ENCODE data around the gene ZNF410. TPM values are rescaled to one million over a fixed set of nuclear protein-coding genes. Genes with fewer than 3 reads are reported as not detected.
"Not testable (repeated sequence)": the region's sequence is repeated elsewhere in the genome, so short reads cannot be mapped to it uniquely, and the experiment has no call there.

ZNF410 gene
- total RNA-seq, 1 donor from 2014 or later: 39.0 TPM

- no peak for TF ChIP-seq CTCF (IDR thresholded peaks at IDR 0.05; ENCODE audit: unreplicated experiment)
Observed at GRCh38 chr14:73887318-73887616, 608 bp downstream of the ZNF410 start.

GRCh38 chr14:73887694-73888459, 1.2 kb downstream of the ZNF410 start:
- no peaks in the 10 kb centered on the region for H3K36me3 Mint-ChIP-seq (ENCODE audit: low read depth, unreplicated experiment)
- H3K9me3 Mint-ChIP-seq (ENCODE audit: unreplicated experiment): no peaks in the 10 kb centered on the region
- peaks cover 21% of the 10 kb centered on the region for H3K4me1 Mint-ChIP-seq (ENCODE audit: unreplicated experiment)
- peak overlapping the region; percentile 95 for H3K27ac Mint-ChIP-seq (ENCODE audit: unreplicated experiment)
- TF ChIP-seq CTCF (IDR thresholded peaks at IDR 0.05; ENCODE audit: unreplicated experiment): no peak
- no peak for DNase-seq (ENCODE audit: low spot score)
- H3K27me3 Mint-ChIP-seq (ENCODE audit: unreplicated experiment): peaks cover 1% of the 10 kb centered on the region
- peak overlapping the region; percentile 96 for H3K4me3 Mint-ChIP-seq (ENCODE audit: unreplicated experiment)

More at GRCh38 chr14:73887318-73887616, 608 bp downstream of the ZNF410 start:
- H3K36me3 Mint-ChIP-seq (ENCODE audit: low read depth, unreplicated experiment): no peaks in the 10 kb centered on the region
- peak overlapping the region; percentile 95 for H3K27ac Mint-ChIP-seq (ENCODE audit: unreplicated experiment)
- H3K4me1 Mint-ChIP-seq (ENCODE audit: unreplicated experiment): peaks cover 21% of the 10 kb centered on the region
- H3K4me3 Mint-ChIP-seq (ENCODE audit: unreplicated experiment): peak overlapping the region; percentile 96
- H3K27me3 Mint-ChIP-seq (ENCODE audit: unreplicated experiment): peaks cover 1% of the 10 kb centered on the region
- H3K9me3 Mint-ChIP-seq (ENCODE audit: unreplicated experiment): no peaks in the 10 kb centered on the region
- no peak for DNase-seq (ENCODE audit: low spot score)

- Mint-ChIP-seq H3K27me3 (ENCODE audit: unreplicated experiment) (peaks cover 1% of the 10 kb centered on the region), H3K4me1 (ENCODE audit: unreplicated experiment) (peaks cover 21% of the 10 kb centered on the region), H3K4me3 (ENCODE audit: unreplicated experiment) (no peak overlapping the region), H3K36me3 (ENCODE audit: low read depth, unreplicated experiment) (no peaks in the 10 kb centered on the region), H3K9me3 (ENCODE audit: unreplicated experiment) (no peaks in the 10 kb centered on the region), H3K27ac (ENCODE audit: unreplicated experiment) (no peak overlapping the region)
- no peak for DNase-seq (ENCODE audit: low spot score)
- no peak for TF ChIP-seq CTCF (IDR thresholded peaks at IDR 0.05; ENCODE audit: unreplicated experiment)
Observed at GRCh38 chr14:73888460-73888725, 1.7 kb downstream of the ZNF410 start.

- Mint-ChIP-seq H3K9me3 (ENCODE audit: unreplicated experiment) (no peaks in the 10 kb centered on the region), H3K4me1 (ENCODE audit: unreplicated experiment) (peaks cover 21% of the 10 kb centered on the region), H3K27ac (ENCODE audit: unreplicated experiment) (no peak overlapping the region), H3K27me3 (ENCODE audit: unreplicated experiment) (peaks cover 1% of the 10 kb centered on the region), H3K4me3 (ENCODE audit: unreplicated experiment) (no peak overlapping the region), H3K36me3 (ENCODE audit: low read depth, unreplicated experiment) (peaks cover 4% of the 10 kb centered on the region)
- no peak for TF ChIP-seq CTCF (IDR thresholded peaks at IDR 0.05; ENCODE audit: unreplicated experiment)
- DNase-seq (ENCODE audit: low spot score): no peak
Observed at GRCh38 chr14:73888971-73889370, 2.3 kb downstream of the ZNF410 start.

GRCh38 chr14:73889376-73889775, 2.7 kb downstream of the ZNF410 start:
- TF ChIP-seq CTCF (IDR thresholded peaks at IDR 0.05; ENCODE audit: unreplicated experiment): no peak
- DNase-seq (ENCODE audit: low spot score): no peak
- Mint-ChIP-seq H3K9me3 (ENCODE audit: unreplicated experiment) (no peaks in the 10 kb centered on the region), H3K27ac (ENCODE audit: unreplicated experiment) (no peak overlapping the region), H3K27me3 (ENCODE audit: unreplicated experiment) (peaks cover 1% of the 10 kb centered on the region), H3K4me1 (ENCODE audit: unreplicated experiment) (peaks cover 21% of the 10 kb centered on the region), H3K36me3 (ENCODE audit: low read depth, unreplicated experiment) (peaks cover 6% of the 10 kb centered on the region), H3K4me3 (ENCODE audit: unreplicated experiment) (no peak overlapping the region)

GRCh38 chr14:73894180-73894687, 7.6 kb downstream of the ZNF410 start:
- Mint-ChIP-seq H3K4me3 (ENCODE audit: unreplicated experiment) (peak overlapping the region; percentile 73), H3K27ac (ENCODE audit: unreplicated experiment) (peak overlapping the region; percentile 22), H3K4me1 (ENCODE audit: unreplicated experiment) (peaks cover 19% of the 10 kb centered on the region), H3K36me3 (ENCODE audit: low read depth, unreplicated experiment) (peaks cover 28% of the 10 kb centered on the region)
- H3K27me3 Mint-ChIP-seq (ENCODE audit: unreplicated experiment); H3K9me3 Mint-ChIP-seq (ENCODE audit: unreplicated experiment); DNase-seq (ENCODE audit: low spot score): not testable (repeated sequence)
